Progenitor cell of endocrine pancreas (in vitro differentiated cells): ENCODE results near the gene SZT2. TPM values are rescaled to one million over a fixed set of nuclear protein-coding genes. Genes with fewer than 3 reads are reported as not detected.
A peak's percentile ranks its signal among the peaks of the same experiment; 100 is the strongest.
"Not testable (repeated sequence)": the region's sequence is repeated elsewhere in the genome, so short reads cannot be mapped to it uniquely, and the experiment has no call there.

Source experiments
- DNase-seq: peaks from one replicate; pipeline ENCODE4 v3.0.0; 2021; ENCODE audit warnings: low spot score; ENCODE audit not compliant: unreplicated experiment
- H3K27ac Mint-ChIP-seq: 2 replicates; pipeline ENCODE4 v1.8.0; 2021; ENCODE audit warnings: mild to moderate bottlenecking, moderate library complexity, mixed read lengths
- H3K27me3 Mint-ChIP-seq: 2 replicates; pipeline ENCODE4 v1.8.0; 2021; ENCODE audit warnings: mixed read lengths
- H3K36me3 Mint-ChIP-seq: 2 replicates; pipeline ENCODE4 v1.8.0; 2022; ENCODE audit warnings: mixed read lengths; ENCODE audit not compliant: insufficient read depth
- H3K4me1 Mint-ChIP-seq: 2 replicates; pipeline ENCODE4 v1.8.0; 2021; ENCODE audit warnings: low read depth, mixed read lengths
- H3K4me3 Mint-ChIP-seq: 2 replicates; pipeline ENCODE4 v1.8.0; 2021; ENCODE audit warnings: low read depth, mild to moderate bottlenecking, moderate library complexity, mixed read lengths
- H3K9me3 Mint-ChIP-seq: 2 replicates; pipeline ENCODE4 v1.8.0; 2021; ENCODE audit warnings: low read depth, mixed read lengths
- total RNA-seq: library from RNA; stranded (reverse); gene quantifications from 2 replicates; pipeline ENCODE4 v1.2.1, GENCODE V29; 2021
- TF ChIP-seq, protein P1 (sequence below): fragments of 200-600 bp; sonication (generic); IDR thresholded peaks from one replicate; pipeline ENCODE4 v1.5.0; 2021; ENCODE audit warnings: antibody characterized with exemption, mild to moderate bottlenecking; ENCODE audit not compliant: unreplicated experiment

The SZT2 gene
- total RNA-seq, 1 donor from 2014 or later = 75.4 TPM

DNA sequence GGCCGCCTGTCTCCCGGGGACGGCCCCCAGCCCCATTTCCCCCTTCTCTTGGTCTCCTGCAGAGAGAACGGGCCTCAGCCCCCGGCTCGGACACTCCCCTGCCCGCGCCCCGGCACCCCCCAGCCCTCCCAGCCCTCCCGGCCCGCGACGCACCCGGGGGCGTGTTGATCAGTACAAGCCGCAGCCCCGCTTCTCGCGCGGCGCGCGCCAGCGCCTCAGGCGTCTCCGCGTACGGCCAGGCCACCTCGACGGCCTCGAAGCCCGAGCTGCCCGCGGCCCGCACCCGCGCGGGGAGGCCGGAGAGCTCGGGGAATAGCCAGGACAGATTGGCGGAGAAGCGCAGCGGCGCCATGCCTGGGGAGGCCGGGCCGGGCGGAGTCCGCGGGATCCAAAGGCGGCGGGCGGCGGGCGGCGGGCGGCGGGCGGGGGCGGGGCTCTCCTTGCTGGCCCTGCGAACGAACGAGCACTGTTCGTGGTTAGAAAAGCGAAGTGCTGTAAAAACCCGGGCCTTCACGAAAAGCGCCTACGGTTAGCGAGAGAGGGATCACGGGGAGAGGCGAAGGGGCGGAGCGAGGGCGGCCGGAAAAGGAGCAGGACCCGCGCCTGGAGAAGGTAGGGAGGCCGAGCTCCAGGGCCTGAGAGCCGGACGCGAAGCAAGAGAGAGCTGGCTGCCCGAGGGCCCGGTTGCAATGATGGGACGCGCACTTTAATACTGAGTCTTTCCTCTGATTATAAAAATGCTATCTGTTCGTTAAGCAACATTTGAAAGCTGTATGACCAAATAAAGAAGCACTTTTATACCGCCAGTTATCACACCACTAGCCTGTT is 64.0 kb downstream of the SZT2 start, which contains the start of gene HYI:
TSS of gene HYI (minus strand) at position 490 of the 828 bp plus-strand sequence. CDS start at position 352, 138 bp downstream.
- peak within 1 kb of the TSS; percentile 86 for H3K4me3 Mint-ChIP-seq
- H3K9me3 Mint-ChIP-seq = peaks cover 3% of the 10 kb centered on the region
- H3K27ac Mint-ChIP-seq = peak within 1 kb of the TSS; percentile 97
- H3K4me1 Mint-ChIP-seq = peaks cover 17% of the 10 kb centered on the region
- peaks cover 15% of the 10 kb centered on the region for H3K36me3 Mint-ChIP-seq
- no peaks in the 10 kb centered on the region for H3K27me3 Mint-ChIP-seq
- DNase-seq = peak; percentile 60
- TF ChIP-seq, protein P1, sequence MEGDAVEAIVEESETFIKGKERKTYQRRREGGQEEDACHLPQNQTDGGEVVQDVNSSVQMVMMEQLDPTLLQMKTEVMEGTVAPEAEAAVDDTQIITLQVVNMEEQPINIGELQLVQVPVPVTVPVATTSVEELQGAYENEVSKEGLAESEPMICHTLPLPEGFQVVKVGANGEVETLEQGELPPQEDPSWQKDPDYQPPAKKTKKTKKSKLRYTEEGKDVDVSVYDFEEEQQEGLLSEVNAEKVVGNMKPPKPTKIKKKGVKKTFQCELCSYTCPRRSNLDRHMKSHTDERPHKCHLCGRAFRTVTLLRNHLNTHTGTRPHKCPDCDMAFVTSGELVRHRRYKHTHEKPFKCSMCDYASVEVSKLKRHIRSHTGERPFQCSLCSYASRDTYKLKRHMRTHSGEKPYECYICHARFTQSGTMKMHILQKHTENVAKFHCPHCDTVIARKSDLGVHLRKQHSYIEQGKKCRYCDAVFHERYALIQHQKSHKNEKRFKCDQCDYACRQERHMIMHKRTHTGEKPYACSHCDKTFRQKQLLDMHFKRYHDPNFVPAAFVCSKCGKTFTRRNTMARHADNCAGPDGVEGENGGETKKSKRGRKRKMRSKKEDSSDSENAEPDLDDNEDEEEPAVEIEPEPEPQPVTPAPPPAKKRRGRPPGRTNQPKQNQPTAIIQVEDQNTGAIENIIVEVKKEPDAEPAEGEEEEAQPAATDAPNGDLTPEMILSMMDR = no peak

GRCh38 chr1:43454270-43455011 is 64.7 kb downstream of the SZT2 start:
- TF ChIP-seq, protein P1 = no peak
- H3K27ac Mint-ChIP-seq = peak overlapping the region; percentile 97
- H3K36me3 Mint-ChIP-seq = peaks cover 10% of the 10 kb centered on the region
- peak; percentile 35 for DNase-seq
- H3K4me3 Mint-ChIP-seq = peak overlapping the region; percentile 86
- H3K9me3 Mint-ChIP-seq = peaks cover 7% of the 10 kb centered on the region
- H3K4me1 Mint-ChIP-seq = peaks cover 17% of the 10 kb centered on the region
- no peaks in the 10 kb centered on the region for H3K27me3 Mint-ChIP-seq

GRCh38 chr1:43455213-43455889 is 65.7 kb downstream of the SZT2 start:
- Mint-ChIP-seq H3K4me3 (no peak overlapping the region), H3K4me1 (peaks cover 17% of the 10 kb centered on the region), H3K9me3 (peaks cover 13% of the 10 kb centered on the region), H3K27me3 (no peaks in the 10 kb centered on the region), H3K27ac (no peak overlapping the region), H3K36me3 (peaks cover 9% of the 10 kb centered on the region)
- TF ChIP-seq, protein P1 = no peak
- no peak for DNase-seq

- H3K36me3 Mint-ChIP-seq, H3K27me3 Mint-ChIP-seq, H3K4me3 Mint-ChIP-seq, DNase-seq, H3K27ac Mint-ChIP-seq, H3K4me1 Mint-ChIP-seq: not testable (repeated sequence)
- peaks cover 19% of the 10 kb centered on the region for H3K9me3 Mint-ChIP-seq
Measured at GRCh38 chr1:43458379-43458778, 68.7 kb downstream of the SZT2 start.

GRCh38 chr1:43460988-43461693 is 71.4 kb downstream of the SZT2 start:
- DNase-seq = no peak
- H3K4me3 Mint-ChIP-seq = no peak overlapping the region
- peaks cover 16% of the 10 kb centered on the region for H3K9me3 Mint-ChIP-seq
- peaks cover 9% of the 10 kb centered on the region for H3K4me1 Mint-ChIP-seq
- TF ChIP-seq, protein P1 = no peak
- no peaks in the 10 kb centered on the region for H3K27me3 Mint-ChIP-seq
- no peaks in the 10 kb centered on the region for H3K36me3 Mint-ChIP-seq
- no peak overlapping the region for H3K27ac Mint-ChIP-seq
